Astrocyte of the hippocampus (primary cell): ENCODE results near the gene H1-8.

Source experiments
- DNase-seq: peaks from one replicate; pipeline ENCODE4 v3.0.0; 2011; ENCODE audit warnings: low read depth, low spot score

H1-8 gene

GRCh38 chr3:129593595-129594339, 50.8 kb downstream of the H1-8 start:
- no peak for DNase-seq

- DNase-seq, result no peak
These were observed 51.4 kb downstream of the H1-8 start for GRCh38 chr3:129594409-129594808.

GRCh38 chr3:129594907-129595390, 52.0 kb downstream of the H1-8 start:
- no peak for DNase-seq

GRCh38 chr3:129595544-129596193, 52.7 kb downstream of the H1-8 start:
- DNase-seq, result no peak

- peak; percentile 96 for DNase-seq
These were observed 53.5 kb downstream of the H1-8 start for GRCh38 chr3:129596194-129597086.

GRCh38 chr3:129597087-129597999, 54.4 kb downstream of the H1-8 start:
- DNase-seq, result peak; percentile 80

- DNase-seq, result peak; percentile 55
These were observed 55.0 kb downstream of the H1-8 start for GRCh38 chr3:129598000-129598381.

- DNase-seq, result no peak
These were observed 55.5 kb downstream of the H1-8 start for GRCh38 chr3:129598484-129598883.

- no peak for DNase-seq
These were observed 56.1 kb downstream of the H1-8 start for GRCh38 chr3:129599073-129599472.

- DNase-seq, result peak; percentile 85
These were observed 56.6 kb downstream of the H1-8 start for GRCh38 chr3:129599607-129600006.

GRCh38 chr3:129600348-129600747, 57.4 kb downstream of the H1-8 start:
- DNase-seq, result no peak
